DMS53 treated with DMSO at 0.1 percent for 48 hours (cell line): ENCODE results near the gene AFF3.

Experiments used
- DNase-seq: peaks from one replicate; lab custom pipeline; 2025; ENCODE audit not compliant: unreplicated experiment; lab: John Stamatoyannopoulos, UW

Gene AFF3

DNA sequence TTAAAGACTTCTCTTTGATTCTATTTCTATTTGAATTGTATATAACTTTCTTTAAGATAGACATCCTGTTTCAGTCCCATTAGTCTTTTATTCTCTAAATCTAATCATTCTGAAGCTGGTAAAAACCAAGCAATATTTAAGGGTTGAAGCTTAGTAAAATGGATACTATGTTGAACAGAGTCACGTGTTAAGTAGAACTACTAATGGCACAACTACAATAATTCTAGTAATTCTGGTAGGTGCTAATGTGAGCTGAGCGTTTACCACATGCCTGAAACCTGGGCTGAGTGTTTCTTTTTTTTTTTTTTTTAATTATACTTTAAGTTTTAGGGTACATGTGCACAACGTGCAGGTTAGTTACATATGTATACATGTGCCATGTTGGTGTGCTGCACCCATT lies 8.9 kb upstream of the AFF3 start:
- no peak for DNase-seq

DNA sequence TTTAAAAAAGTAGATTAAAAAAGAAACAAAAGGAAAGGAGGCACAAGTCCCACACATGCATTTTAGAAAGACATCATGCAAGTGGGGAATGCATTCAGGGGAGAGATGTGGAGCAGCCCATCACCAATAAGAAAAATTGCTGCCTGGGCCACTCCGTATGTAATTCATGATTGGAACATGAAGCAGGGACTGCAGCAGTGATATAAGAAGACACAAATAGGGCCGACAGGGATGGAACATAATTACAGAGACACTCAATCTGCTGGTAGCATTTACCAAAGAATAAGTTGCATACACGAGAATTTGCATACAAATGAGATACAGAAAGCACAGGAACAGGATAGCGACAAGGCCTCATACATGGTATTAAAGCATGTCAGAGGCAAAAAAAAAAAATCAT lies 6.5 kb upstream of the AFF3 start:
- DNase-seq, result no peak

- DNase-seq, result no peak
Observed at GRCh38 chr2:100146657-100146960, 4.2 kb upstream of the AFF3 start.

GRCh38 chr2:100145893-100146656 lies 3.7 kb upstream of the AFF3 start:
- no peak for DNase-seq

- DNase-seq, result no peak
Observed at GRCh38 chr2:100143286-100143685, 896 bp upstream of the AFF3 start.

- no peak for DNase-seq
Observed at GRCh38 chr2:100141906-100142305, 484 bp downstream of the AFF3 start.

DNA sequence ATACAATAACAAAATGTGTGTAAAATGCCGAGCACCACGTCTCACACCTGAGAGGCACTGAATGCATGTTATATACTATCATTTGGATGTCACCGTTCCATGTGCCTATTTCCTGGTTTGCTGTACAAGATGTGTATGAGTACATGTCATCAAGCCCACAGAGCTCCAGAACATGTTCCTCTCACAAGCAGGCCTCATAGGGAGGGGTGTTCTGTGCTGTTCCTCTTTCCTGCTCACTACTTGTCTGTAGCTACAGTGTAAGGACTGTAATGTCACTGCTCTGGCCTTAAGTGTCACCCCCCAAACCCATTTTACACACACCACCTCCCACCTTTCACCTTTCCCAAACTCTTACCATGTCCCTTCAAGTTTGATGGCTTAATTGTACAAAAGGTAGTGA lies 1.8 kb downstream of the AFF3 start:
- no peak for DNase-seq

DNA sequence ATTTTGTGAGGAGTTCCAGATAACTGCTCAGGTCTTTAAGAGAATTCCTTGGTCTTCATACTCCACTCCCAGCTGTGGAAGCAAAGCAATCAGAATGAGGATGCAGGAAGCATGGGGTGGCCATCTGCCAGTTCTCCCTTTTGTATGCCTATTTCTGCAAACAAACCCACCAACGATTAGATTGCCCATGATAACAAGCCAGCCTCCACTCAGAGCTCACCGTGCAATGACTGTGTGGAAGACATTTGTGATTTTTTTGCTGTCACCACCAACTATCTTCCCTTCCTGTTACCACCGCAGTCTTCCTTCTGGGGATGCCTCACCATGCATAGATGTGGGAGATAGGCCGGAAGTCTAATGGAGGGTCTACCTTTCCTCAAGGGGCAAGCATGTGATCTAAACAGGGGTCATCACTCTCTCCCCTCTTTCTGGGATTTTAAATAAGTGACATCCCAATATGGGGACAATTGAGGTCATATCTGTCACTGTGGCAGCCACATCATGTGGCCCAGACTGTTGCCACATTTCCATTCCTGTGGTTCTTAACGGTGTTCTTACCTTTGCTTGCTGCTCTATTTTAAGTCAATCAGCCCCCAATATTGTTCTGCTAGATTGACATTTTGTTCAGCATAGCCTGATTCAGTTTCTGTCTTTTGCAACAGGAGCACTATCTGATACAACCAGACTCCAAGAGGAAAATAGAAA lies 4.4 kb downstream of the AFF3 start:
- DNase-seq, result no peak

- DNase-seq, result no peak
Observed at GRCh38 chr2:100137318-100137717, 5.1 kb downstream of the AFF3 start.

- DNase-seq, result no peak
Observed at GRCh38 chr2:100136310-100136709, 6.1 kb downstream of the AFF3 start.

DNA sequence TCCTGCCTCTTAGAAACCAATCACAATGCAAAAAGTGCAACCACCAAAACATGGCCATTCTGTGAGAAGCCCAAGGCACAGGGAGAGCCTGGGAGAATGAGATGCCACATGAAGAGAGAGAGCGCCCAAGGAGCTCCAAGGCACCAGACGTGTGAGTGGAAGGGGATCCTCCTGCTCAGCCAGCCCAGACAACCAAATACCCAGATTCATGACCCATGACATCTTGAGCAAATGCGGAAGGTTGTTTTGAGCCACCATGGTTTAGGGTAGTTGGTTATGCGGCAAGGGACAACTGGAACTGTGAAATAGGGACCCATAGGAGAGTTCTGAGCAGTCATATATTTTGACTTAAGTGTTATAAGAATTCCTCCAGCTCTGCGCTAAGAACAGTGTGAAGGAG lies 7.0 kb downstream of the AFF3 start:
- no peak for DNase-seq

DNA sequence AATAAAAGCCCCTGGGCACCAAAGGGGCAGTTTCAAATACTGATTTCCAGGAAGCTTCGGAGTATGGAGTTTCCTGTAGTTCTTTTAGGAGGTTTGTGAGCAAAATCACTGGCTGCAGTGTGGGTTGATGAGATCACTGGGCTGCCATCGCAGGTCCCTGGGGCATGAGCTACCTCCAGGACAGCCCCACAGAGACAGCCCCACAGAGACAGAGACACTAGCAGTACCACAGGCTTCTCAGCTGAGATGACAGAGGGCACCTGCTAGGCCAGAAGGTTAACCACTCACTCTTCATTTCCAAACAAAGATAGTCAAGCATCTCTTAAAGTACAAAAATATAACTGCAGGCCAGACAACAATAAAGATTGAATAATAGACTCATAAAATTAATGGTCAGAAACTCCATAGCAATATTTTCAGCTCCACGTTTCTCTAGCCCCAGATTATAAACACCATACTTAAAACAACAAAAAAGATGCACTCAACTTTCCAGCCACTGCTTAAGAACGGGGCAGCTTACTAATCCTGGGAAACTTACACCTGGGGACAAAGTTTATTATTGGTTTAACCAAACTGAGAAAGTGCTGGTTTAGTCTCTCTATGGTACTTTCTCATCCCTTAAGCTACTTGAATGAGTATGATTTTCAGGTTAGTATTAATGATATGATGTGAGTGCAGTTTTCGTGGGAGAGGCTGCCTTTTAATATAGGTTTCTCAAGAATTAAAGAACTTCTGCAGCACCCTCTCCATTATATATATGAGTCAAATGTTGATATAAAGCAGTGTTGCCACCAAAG lies 11.6 kb downstream of the AFF3 start:
- no peak for DNase-seq

- no peak for DNase-seq
Observed at GRCh38 chr2:100126897-100127401, 15.4 kb downstream of the AFF3 start.

GRCh38 chr2:100126201-100126600 lies 16.2 kb downstream of the AFF3 start:
- DNase-seq, result no peak

- DNase-seq, result no peak
Observed at GRCh38 chr2:100125626-100126025, 16.8 kb downstream of the AFF3 start.

DNA sequence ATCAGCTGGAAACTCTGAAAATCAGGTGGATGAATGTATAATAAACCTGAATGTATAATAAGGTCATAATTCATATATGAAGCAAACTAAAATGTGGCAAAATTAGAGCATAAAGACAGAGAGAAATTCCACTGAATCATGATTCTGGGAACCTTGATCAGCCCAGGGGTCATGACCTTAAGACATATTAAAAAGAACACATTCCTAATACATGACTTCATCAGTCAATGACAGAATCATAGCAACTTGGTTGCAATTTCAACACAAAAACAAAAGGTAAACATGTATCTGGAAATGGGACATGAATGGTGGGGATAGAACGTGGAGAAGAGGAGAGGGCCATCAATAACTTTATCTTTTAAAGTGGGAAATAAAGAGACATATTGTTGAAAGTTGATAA lies 17.6 kb downstream of the AFF3 start:
- DNase-seq, result no peak

DNA sequence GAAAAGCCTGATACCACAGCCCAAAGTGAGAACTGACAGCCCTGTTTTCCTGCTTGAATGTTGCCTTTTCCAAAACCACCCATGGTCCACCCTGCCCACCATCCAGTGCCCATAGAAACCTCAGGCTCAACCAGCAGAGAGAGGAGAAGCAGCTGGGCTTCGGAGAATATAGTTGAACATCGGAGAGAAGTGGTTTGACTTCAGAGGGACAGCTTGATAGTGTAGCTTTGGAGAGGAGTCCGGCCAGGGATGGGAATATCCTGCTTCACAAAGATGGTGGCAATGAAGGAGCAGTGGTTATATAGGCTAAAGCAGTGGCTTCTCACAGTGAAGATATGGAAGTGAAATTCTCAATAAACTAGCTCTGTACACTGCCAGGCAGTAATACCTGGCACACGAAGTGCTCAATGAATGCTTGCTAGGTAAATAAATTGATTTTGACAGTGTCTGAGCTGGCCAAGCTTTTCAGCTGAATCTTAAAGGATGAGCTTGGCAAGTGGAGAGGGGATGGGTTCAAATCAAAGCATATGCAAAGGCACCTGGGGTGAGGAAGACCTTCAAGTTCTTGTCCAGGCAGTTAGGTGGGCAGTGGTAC lies 21.2 kb downstream of the AFF3 start:
- no peak for DNase-seq

GRCh38 chr2:100119235-100119634 lies 23.2 kb downstream of the AFF3 start:
- no peak for DNase-seq

GRCh38 chr2:100113990-100114433 lies 28.4 kb downstream of the AFF3 start:
- no peak for DNase-seq

DNA sequence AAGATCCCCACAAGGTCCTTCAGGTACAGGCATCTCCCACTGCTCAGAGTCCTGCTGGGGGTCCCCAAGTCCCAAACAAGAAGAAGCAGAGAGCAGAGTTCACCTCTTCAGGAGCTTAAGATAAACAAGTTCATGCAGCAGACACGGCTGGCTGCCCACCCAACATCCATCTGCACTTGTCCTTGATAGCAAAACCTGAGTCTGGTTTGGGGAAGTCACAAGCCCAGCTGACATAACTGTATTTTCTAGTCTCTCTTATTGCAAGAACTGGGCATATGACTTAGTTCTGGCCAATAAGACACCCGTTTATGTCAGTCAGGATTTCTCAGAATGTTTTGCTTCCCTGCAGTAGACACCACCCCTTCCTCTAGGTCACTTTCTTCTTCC lies 31.8 kb downstream of the AFF3 start:
- no peak for DNase-seq

GRCh38 chr2:100109986-100110613 lies 32.3 kb downstream of the AFF3 start:
- DNase-seq, result no peak
